ENCODE results near the gene ARF4.

Gene ARF4

GRCh38 chr3:57569859-57570450 lies 27.2 kb downstream of the ARF4 start:
- no peak for DNase-seq (ENCODE audit: low read depth)
- H3K4me3 ChIP-seq (ENCODE audit: low read length), result no peak overlapping the region
- TF ChIP-seq CTCF (IDR thresholded peaks at IDR 0.05; ENCODE audit: insufficient read depth, low read depth, low read length, missing control alignments), result no peak

- TF ChIP-seq CTCF (IDR thresholded peaks at IDR 0.05; ENCODE audit: insufficient read depth, low read depth, low read length, missing control alignments), result no peak
- H3K4me3 ChIP-seq (ENCODE audit: low read length), result no peak overlapping the region
- DNase-seq (ENCODE audit: low read depth), result no peak
These were observed 37.6 kb downstream of the ARF4 start for GRCh38 chr3:57559526-57559925.

- no peak for TF ChIP-seq CTCF (IDR thresholded peaks at IDR 0.05; ENCODE audit: insufficient read depth, low read depth, low read length, missing control alignments)
- peak overlapping the region; percentile 80 for H3K4me3 ChIP-seq (ENCODE audit: low read length)
- peak; percentile 62 for DNase-seq (ENCODE audit: low read depth)
These were observed 40.0 kb downstream of the ARF4 start for GRCh38 chr3:57557085-57557537.

GRCh38 chr3:57556459-57557084 lies 40.6 kb downstream of the ARF4 start:
- TF ChIP-seq CTCF (IDR thresholded peaks at IDR 0.05; ENCODE audit: insufficient read depth, low read depth, low read length, missing control alignments), result no peak
- peak overlapping the region; percentile 80 for H3K4me3 ChIP-seq (ENCODE audit: low read length)
- peak; percentile 40 for DNase-seq (ENCODE audit: low read depth)

- no peak for TF ChIP-seq CTCF (IDR thresholded peaks at IDR 0.05; ENCODE audit: insufficient read depth, low read depth, low read length, missing control alignments)
- DNase-seq (ENCODE audit: low read depth), result peak; percentile 92
- H3K4me3 ChIP-seq (ENCODE audit: low read length), result peak within 1 kb of the TSS; percentile 80
These were observed 41.2 kb downstream of the ARF4 start, which contains the start of gene PDE12 for GRCh38 chr3:57555738-57556458. Gene PDE12, plus strand, starts transcription at chr3:57556274. Its CDS starts 106 bp downstream, at chr3:57556380.

GRCh38 chr3:57555306-57555705 lies 41.8 kb downstream of the ARF4 start:
- no peak for DNase-seq (ENCODE audit: low read depth)
- peak overlapping the region; percentile 80 for H3K4me3 ChIP-seq (ENCODE audit: low read length)
- TF ChIP-seq CTCF (IDR thresholded peaks at IDR 0.05; ENCODE audit: insufficient read depth, low read depth, low read length, missing control alignments), result no peak

Measured in epithelial cell of esophagus (primary cell).